Coronary artery (tissue), 2 donors: ENCODE measurements around the gene KRTAP4-1.

ENCODE experiments used
- DNase-seq: peaks from one replicate; pipeline ENCODE4 v3.0.0-alpha.2; 2017; ENCODE audit warnings: low spot score
- H3K27ac ChIP-seq, 2 donors: fragments of 200-600 bp; sonication (generic); one replicate each; pipeline ENCODE4 v1.5.1; 2016 to 2019
- H3K4me3 ChIP-seq: fragments of 200-600 bp; sonication (generic); 2 replicates; pipeline ENCODE4 v1.5.1; 2016; ENCODE audit warnings: mild to moderate bottlenecking, moderate library complexity
- TF ChIP-seq, protein P1 (sequence below): fragments of 200-600 bp; sonication (generic); IDR thresholded peaks from one replicate; pipeline ENCODE4 v1.5.1; 2019; ENCODE audit warnings: antibody characterized with exemption

The KRTAP4-1 gene

DNA sequence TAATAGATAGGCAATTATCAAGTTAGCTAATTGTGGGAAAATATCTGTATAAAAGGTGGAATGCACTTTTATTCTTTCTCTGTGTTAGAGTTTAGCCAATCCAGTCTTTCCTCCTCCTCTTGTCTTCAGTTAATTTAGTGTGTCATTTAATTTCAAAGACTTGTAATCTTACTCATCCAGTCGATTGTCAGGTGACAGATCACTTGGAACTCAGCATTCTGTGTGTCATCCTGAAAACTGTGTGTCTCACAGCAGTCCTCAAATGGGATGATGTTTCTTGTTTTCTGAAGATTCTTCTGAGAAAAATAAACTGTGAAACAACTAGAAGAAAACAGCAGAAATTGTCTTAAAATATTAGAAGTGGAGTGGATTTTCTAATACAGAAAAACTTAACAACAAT lies 290 bp upstream of the KRTAP4-1 start:
- TF ChIP-seq, protein P1, sequence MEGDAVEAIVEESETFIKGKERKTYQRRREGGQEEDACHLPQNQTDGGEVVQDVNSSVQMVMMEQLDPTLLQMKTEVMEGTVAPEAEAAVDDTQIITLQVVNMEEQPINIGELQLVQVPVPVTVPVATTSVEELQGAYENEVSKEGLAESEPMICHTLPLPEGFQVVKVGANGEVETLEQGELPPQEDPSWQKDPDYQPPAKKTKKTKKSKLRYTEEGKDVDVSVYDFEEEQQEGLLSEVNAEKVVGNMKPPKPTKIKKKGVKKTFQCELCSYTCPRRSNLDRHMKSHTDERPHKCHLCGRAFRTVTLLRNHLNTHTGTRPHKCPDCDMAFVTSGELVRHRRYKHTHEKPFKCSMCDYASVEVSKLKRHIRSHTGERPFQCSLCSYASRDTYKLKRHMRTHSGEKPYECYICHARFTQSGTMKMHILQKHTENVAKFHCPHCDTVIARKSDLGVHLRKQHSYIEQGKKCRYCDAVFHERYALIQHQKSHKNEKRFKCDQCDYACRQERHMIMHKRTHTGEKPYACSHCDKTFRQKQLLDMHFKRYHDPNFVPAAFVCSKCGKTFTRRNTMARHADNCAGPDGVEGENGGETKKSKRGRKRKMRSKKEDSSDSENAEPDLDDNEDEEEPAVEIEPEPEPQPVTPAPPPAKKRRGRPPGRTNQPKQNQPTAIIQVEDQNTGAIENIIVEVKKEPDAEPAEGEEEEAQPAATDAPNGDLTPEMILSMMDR = no peak
- no peak for DNase-seq
- Histone ChIP-seq H3K27ac (no peak overlapping the region), H3K4me3 (no peak overlapping the region)

DNA sequence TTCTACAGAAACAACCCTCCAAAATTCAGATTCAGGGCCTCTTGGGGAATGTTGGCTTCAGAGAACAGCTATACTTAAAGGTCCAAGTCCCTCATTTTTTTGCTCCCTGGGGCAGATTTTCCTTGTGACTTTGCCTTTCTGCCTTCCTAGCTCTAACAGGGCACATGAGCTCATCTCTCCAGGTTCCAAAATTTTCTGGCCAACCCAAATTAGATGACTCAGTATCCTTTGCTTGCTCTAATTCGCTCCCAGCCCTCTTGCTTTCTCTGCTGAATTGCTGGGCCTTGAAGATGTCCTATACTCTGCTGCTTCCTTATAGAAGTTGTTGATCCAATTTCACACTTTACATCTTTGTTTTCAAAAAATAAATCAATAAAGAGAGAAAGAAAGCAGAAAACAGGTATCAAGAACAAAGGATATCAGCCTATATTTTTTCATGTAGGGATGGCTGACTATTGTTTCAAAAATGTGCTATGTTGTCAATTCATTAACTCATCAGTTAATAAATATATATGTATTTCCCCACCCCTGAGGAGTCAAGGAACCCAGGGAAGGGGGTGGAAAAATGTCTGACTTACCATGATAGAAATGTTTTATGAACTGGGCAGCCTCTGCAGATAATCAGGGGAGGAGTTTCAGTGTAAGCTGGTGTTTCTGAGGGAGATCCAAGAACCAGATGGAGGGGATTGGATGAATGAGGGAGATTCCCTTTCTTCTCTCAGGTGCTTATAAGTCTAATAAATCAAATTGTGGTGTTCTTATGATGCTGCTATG lies 5.7 kb downstream of the KRTAP4-1 start:
- no peak overlapping the region for H3K4me3 ChIP-seq
- H3K27ac ChIP-seq = no peak overlapping the region
- no peak for DNase-seq
- TF ChIP-seq, protein P1 = no peak

DNA sequence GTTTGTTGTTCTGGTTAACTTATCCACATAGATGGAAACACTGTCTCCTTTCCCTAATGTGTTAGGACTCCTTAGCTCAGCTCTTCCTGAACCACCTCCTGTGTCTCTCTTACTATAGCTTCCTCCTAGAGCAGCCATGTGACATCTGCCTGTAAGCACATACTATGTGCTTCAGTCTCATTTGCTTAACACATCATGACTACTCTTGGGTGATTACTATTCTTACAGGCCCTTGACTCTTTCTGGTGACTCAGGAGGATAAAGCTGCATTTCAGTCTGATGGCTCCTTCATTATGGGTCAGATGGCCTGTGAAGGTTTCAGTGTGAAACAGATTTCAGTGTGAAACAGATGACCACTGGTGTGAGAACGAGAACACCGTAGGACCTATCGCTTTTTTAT lies 6.4 kb downstream of the KRTAP4-1 start:
- Histone ChIP-seq H3K27ac (no peak overlapping the region), H3K4me3 (no peak overlapping the region)
- TF ChIP-seq, protein P1 = no peak
- DNase-seq = no peak

DNA sequence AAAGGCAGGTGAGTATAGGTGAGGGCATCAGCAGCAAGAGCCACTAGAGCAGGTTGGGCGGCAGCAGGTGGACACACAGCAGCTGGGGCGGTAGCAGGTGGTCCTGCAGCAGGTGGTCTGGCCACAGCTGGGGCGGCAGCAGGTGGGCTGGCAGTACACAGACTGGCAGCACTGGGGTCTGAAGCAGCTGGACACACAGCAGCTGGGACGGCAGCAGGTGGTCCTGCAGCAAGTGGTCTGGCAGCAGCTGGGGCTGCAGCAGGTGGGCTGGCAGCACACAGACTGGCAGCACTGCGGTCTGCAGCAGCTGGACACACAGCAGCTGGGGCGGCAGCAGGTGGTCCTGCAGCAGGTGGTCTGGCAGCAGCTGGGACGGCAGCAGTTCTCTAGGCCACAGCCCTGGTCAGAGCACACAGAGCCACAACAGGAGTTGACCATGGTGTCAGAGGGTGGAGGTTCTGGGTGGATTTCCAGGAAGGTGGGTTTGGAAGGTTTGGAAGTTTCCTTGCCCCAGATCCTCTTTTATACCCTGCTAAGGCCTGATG lies 6.9 kb downstream of the KRTAP4-1 start, which contains the start of gene KRTAP4-2:
Gene KRTAP4-2, minus strand, starts transcription at position 495 of the 545 bp plus-strand sequence. Its CDS starts 57 bp downstream, at position 438.
- TF ChIP-seq, protein P1 = no peak
- H3K4me3 ChIP-seq = no peak within 1 kb of the TSS
- H3K27ac ChIP-seq = no peak within 1 kb of the TSS
- no peak for DNase-seq

DNA sequence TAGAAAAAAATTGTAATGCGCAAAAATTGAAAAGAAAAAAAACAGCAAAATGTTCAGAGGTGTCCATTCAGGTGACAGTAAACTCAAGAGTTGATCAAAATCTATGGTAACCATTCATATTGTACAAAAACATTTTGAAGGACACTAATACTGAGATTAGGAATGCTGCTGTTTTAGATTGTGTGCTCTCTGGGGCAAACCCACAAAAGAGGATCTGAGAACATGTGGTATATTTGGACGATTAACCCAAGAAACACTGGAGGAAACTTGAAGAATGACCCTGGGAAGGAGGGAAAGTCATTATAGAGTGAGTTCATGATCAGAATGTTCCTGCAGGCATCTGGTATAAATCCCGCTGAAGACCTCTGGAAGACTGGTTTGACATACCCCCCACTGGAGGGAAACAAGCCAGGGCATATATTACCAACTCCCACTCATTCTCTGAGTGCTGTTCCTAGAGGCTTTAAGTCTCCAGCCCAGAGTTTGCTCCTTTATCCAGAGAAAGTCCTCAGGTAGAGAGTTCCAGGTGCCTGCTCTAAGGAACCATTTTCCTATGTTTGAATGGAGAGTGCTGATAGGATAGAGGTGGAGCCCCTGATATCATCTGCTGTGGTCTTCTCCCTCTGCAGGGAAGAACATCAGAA lies 7.8 kb downstream of the KRTAP4-1 start:
- TF ChIP-seq, protein P1 = no peak
- H3K4me3 ChIP-seq = no peak overlapping the region

DNA sequence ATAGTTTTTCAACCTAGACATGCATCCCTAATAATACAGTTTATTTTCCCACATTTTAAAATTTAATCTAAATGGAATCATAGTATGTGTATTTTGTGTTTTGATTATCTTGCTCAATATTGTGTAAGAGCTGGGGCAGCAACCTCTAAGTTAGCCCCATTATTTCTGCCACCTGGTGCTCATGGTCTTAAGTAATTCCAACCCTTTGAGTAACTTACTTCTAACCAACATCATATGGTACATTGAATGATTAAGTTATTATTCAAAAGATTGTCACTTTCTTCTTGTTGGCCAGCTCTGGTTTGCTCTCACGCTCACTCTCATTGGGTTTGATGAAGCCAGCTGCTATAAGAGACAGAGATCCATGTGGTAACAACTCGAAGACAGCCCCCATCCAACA lies 12.8 kb downstream of the KRTAP4-1 start:
- Histone ChIP-seq H3K4me3 (no peak overlapping the region), H3K27ac (no peak overlapping the region)
- DNase-seq = no peak
- TF ChIP-seq, protein P1 = no peak

More for the DNA sequence above, 7.8 kb downstream of the KRTAP4-1 start:
- H3K27ac ChIP-seq = no peak overlapping the region
- no peak for DNase-seq
